LHCN-M2 (cell line): ENCODE measurements around the gene CNIH1. TPM values are rescaled to one million over a fixed set of nuclear protein-coding genes. Genes with fewer than 3 reads are reported as not detected.
A peak's percentile ranks its signal among the peaks of the same experiment; 100 is the strongest.
"Not testable (repeated sequence)": the region's sequence is repeated elsewhere in the genome, so short reads cannot be mapped to it uniquely, and the experiment has no call there.

Experiments
- DNase-seq: peaks from one replicate; pipeline ENCODE4 v3.0.0-alpha.2; 2012; ENCODE audit warnings: low read depth
- total RNA-seq: library from RNA; depleted of rRNA; stranded (reverse); fragments of >200 nt; gene quantifications from 2 replicates; pipeline ENCODE4 v1.2.3, GENCODE V29; 2014

Gene CNIH1
- total RNA-seq, 1 experiment from 2014 or later = 255 TPM

- DNase-seq = no peak
Measured at GRCh38 chr14:54428527-54428926, 12.6 kb downstream of the CNIH1 start.

- no peak for DNase-seq
Measured at GRCh38 chr14:54427871-54428270, 13.3 kb downstream of the CNIH1 start.

GRCh38 chr14:54425537-54426274 lies 15.5 kb downstream of the CNIH1 start:
- DNase-seq = no peak

- no peak for DNase-seq
Measured at GRCh38 chr14:54425068-54425467, 16.1 kb downstream of the CNIH1 start.

- DNase-seq = no peak
Measured at GRCh38 chr14:54424479-54424901, 16.7 kb downstream of the CNIH1 start.

- no peak for DNase-seq
Measured at GRCh38 chr14:54423991-54424390, 17.2 kb downstream of the CNIH1 start.

- DNase-seq = peak; percentile 54
Measured at GRCh38 chr14:54420478-54421142, 20.6 kb downstream of the CNIH1 start.

GRCh38 chr14:54411371-54411770 lies 29.8 kb downstream of the CNIH1 start:
- no peak for DNase-seq

- DNase-seq = no peak
Measured at GRCh38 chr14:54410215-54410614, 31.0 kb downstream of the CNIH1 start.

- DNase-seq = not testable (repeated sequence)
Measured at GRCh38 chr14:54403401-54404005, 37.7 kb downstream of the CNIH1 start.

GRCh38 chr14:54399560-54399959 lies 41.6 kb downstream of the CNIH1 start:
- no peak for DNase-seq

GRCh38 chr14:54396493-54397335 lies 44.5 kb downstream of the CNIH1 start, which contains the start of gene CDKN3:
CDKN3 (plus strand) TSS chr14:54397007; CDS start chr14:54397069, 62 bp downstream.
- peak; percentile 99 for DNase-seq

GRCh38 chr14:54396183-54396492 lies 45.0 kb downstream of the CNIH1 start:
- DNase-seq = no peak

GRCh38 chr14:54395716-54396115 lies 45.5 kb downstream of the CNIH1 start:
- DNase-seq = no peak

GRCh38 chr14:54395284-54395683 lies 45.9 kb downstream of the CNIH1 start:
- DNase-seq = no peak

GRCh38 chr14:54394596-54394995 lies 46.6 kb downstream of the CNIH1 start:
- no peak for DNase-seq

GRCh38 chr14:54392986-54393884 lies 47.9 kb downstream of the CNIH1 start:
- not testable (repeated sequence) for DNase-seq

- DNase-seq = no peak
Measured at GRCh38 chr14:54392131-54392859, 48.9 kb downstream of the CNIH1 start.

- no peak for DNase-seq
Measured at GRCh38 chr14:54387328-54387727, 53.8 kb downstream of the CNIH1 start.

- DNase-seq = no peak
Measured at GRCh38 chr14:54385556-54385955, 55.6 kb downstream of the CNIH1 start.
